Colonic mucosa (tissue), 4 donors: ENCODE data around the gene IHH. TPM values are rescaled to one million over a fixed set of nuclear protein-coding genes. Genes with fewer than 3 reads are reported as not detected.

Experiments used
- DNase-seq: peaks from one replicate; pipeline ENCODE4 v3.0.0-alpha.2; 2020
- H3K27ac ChIP-seq: fragments of 200-600 bp; one replicate; pipeline ENCODE4 v1.8.0; 2021
- H3K27me3 ChIP-seq: fragments of 200-600 bp; one replicate; pipeline ENCODE4 v1.8.0; 2021
- H3K36me3 ChIP-seq: fragments of 200-600 bp; one replicate; pipeline ENCODE4 v1.8.0; 2021
- H3K4me1 ChIP-seq: fragments of 200-600 bp; one replicate; pipeline ENCODE4 v1.8.0; 2021; ENCODE audit warnings: mild to moderate bottlenecking
- H3K4me3 ChIP-seq: fragments of 200-600 bp; one replicate; pipeline ENCODE4 v1.8.0; 2021
- H3K9ac ChIP-seq, 2 donors: one replicate each; pipeline ENCODE4 v1.7.0; 2013; ENCODE audit warnings: control low read depth in 2 of 2, low read depth in 2 of 2, low read length in 2 of 2
- H3K9me3 ChIP-seq: fragments of 200-600 bp; one replicate; pipeline ENCODE4 v1.8.0; 2021
- intact Hi-C: fragments of 100-400 bp; cut with DNase I; formaldehyde crosslinking; loops from one replicate; pipeline ENCODE4 v1.14.1; 2022
- total RNA-seq, 2 donors: library from RNA; stranded (reverse); fragmentation: NEBNext Ultra II Directional in 1 of 2; extraction: Animal tissue kit (Norgen Biotek cat#: 25700) in 1 of 2; gene quantifications; one replicate each; pipeline ENCODE4 v1.2.1, GENCODE V29; 2021
- TF ChIP-seq, protein P1 (sequence below): fragments of 200-600 bp; IDR thresholded peaks from one replicate; pipeline ENCODE4 v1.8.0; 2022; ENCODE audit warnings: antibody characterized with exemption, mild to moderate bottlenecking
- donor health status: healthy.
- donor health status: DM: no; HTN: no; CAD: no.
- donor health status: DM: no; HTN: no; CAD: no.

Gene IHH
- total RNA-seq, 2 donors from 2014 or later: 82.2 to 103 TPM

DNA sequence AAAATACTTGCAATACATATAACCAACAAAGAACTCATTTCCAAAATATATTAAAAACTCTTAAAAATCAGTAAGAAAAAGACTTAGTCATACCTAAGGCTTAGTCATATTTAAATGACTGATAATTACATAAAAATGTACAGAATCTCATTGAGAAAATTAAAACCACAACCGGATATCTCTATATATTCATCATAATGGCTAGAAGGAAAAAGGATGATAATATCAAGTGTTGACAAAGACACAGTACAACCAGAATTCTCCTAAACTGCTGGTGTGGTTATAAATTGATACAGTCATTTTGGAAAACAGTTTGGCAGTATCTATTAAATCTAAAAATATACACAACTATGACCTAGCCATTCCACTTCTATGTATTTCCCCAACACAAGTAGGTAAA, 27.1 kb upstream of the IHH start:
- Histone ChIP-seq H3K9ac (no peak overlapping the region), H3K9me3 (no peaks in the 10 kb centered on the region), H3K27ac (no peak overlapping the region), H3K4me1 (no peaks in the 10 kb centered on the region), H3K4me3 (no peak overlapping the region), H3K27me3 (no peaks in the 10 kb centered on the region), H3K36me3 (no peaks in the 10 kb centered on the region)
- TF ChIP-seq, protein P1, sequence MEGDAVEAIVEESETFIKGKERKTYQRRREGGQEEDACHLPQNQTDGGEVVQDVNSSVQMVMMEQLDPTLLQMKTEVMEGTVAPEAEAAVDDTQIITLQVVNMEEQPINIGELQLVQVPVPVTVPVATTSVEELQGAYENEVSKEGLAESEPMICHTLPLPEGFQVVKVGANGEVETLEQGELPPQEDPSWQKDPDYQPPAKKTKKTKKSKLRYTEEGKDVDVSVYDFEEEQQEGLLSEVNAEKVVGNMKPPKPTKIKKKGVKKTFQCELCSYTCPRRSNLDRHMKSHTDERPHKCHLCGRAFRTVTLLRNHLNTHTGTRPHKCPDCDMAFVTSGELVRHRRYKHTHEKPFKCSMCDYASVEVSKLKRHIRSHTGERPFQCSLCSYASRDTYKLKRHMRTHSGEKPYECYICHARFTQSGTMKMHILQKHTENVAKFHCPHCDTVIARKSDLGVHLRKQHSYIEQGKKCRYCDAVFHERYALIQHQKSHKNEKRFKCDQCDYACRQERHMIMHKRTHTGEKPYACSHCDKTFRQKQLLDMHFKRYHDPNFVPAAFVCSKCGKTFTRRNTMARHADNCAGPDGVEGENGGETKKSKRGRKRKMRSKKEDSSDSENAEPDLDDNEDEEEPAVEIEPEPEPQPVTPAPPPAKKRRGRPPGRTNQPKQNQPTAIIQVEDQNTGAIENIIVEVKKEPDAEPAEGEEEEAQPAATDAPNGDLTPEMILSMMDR: no peak
- no peak for DNase-seq
- intact Hi-C loops: no loop called here

DNA sequence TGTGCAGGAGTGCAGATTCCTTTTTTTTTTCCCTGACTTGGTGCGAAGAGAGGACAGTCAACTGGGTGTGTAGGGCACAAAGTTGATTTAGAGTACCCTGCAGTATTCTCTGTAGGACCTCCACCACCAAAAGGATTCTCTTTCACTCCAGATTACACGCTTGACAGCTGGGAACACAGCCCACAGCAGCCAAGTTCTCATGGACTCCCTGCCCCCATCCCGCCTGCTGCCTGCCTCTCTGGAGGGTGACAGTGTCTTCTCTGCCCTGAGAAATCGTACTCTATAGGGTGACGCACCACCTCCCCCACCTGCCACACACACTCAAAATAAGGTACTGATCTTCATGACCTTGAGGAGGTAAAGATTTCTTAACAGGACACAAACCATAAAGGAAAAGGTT, 26.6 kb upstream of the IHH start:
- Histone ChIP-seq H3K27me3 (no peaks in the 10 kb centered on the region), H3K4me1 (no peaks in the 10 kb centered on the region), H3K36me3 (no peaks in the 10 kb centered on the region), H3K9me3 (no peaks in the 10 kb centered on the region), H3K4me3 (no peak overlapping the region), H3K27ac (no peak overlapping the region), H3K9ac (no peak overlapping the region)
- intact Hi-C loops: no loop called here
- DNase-seq: no peak
- TF ChIP-seq, protein P1: no peak

DNA sequence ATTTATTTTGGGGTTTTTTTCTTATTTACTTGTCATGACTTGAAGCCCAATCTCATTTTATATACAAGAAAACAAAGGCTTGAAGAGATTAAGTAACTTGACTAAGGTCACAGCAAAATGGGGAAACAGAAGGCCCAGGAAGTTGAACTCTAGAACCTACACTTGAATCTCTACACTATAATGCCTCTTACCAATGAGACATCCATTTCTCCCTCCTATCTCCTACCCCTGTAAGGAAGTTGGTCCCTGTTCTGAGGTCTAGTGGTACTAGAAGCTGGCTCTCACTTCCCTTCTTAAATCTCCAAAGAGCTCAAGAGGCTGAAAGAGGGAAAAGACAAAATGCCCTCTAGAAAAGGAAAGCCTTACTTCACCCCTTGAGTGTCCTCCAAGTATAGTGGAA, 25.5 kb upstream of the IHH start:
- intact Hi-C loops: no loop called here
- H3K27me3 ChIP-seq: no peaks in the 10 kb centered on the region
- no peaks in the 10 kb centered on the region for H3K4me1 ChIP-seq
- TF ChIP-seq, protein P1: no peak
- no peak overlapping the region for H3K27ac ChIP-seq
- no peaks in the 10 kb centered on the region for H3K36me3 ChIP-seq
- no peak overlapping the region for H3K9ac ChIP-seq
- no peak overlapping the region for H3K4me3 ChIP-seq
- no peak for DNase-seq
- no peaks in the 10 kb centered on the region for H3K9me3 ChIP-seq

DNA sequence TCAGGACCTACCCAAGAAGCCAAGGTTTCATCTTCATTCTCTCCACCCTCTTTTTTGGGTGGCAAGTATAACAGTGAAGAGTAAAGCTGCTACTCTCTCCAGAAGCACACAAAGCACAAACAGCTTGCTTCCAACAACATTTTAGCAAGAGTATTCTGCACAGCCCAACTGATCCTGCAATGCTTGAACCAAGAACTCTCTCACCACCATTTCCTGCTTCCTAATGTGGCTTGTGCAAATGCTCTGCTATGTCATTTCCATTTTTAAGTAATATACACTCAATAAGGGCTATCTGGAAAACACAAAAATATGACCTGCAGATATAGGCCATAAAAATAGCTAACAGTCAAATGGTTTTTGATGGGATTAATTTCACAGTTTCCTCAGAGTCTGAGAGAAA, 24.1 kb upstream of the IHH start:
- Histone ChIP-seq H3K9me3 (no peaks in the 10 kb centered on the region), H3K27ac (no peak overlapping the region), H3K27me3 (no peaks in the 10 kb centered on the region), H3K4me3 (no peak overlapping the region), H3K9ac (no peak overlapping the region), H3K4me1 (peaks cover 5% of the 10 kb centered on the region), H3K36me3 (no peaks in the 10 kb centered on the region)
- intact Hi-C loops: no loop called here
- TF ChIP-seq, protein P1: no peak
- no peak for DNase-seq

DNA sequence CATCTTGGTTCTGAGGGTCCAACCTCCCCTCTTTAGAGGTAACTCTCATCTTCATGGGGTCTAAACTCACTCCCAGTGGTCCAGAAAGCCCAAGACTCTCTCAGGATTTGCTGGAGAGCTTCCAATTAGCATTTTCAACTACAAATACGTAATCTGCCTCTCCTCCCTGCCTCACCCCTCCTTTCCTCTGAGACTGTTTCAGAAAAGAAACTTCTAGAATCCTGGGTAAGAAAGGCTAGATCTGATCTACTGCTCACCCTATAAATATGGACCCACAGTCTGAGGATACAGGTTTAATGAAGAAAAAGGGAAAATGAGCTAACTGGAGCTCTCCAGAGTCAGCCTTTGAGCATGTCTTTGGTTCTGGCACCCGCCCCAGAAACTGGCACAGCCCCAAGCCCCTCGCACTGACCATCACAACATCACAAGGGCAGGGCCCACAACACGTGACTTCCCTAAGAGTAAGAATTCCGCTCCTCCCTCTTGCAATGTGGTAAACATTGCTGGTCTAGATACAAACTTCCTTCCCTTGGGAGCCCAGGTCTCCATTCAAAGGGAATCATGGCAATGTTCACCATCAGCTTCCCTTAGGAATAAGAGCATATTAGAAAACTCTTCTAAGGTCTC, 21.7 kb upstream of the IHH start:
- intact Hi-C loops: no loop called here
- H3K27ac ChIP-seq: peak overlapping the region; percentile 90
- H3K4me3 ChIP-seq: no peak overlapping the region
- TF ChIP-seq, protein P1: no peak
- peak overlapping the region in 1 of 2 donors; percentile 35 for H3K9ac ChIP-seq
- no peaks in the 10 kb centered on the region for H3K9me3 ChIP-seq
- no peaks in the 10 kb centered on the region for H3K36me3 ChIP-seq
- H3K4me1 ChIP-seq: peaks cover 5% of the 10 kb centered on the region
- peak; percentile 70 for DNase-seq
- no peaks in the 10 kb centered on the region for H3K27me3 ChIP-seq
